HL-60/S4 treated with retinoic acid at 250 ng/mL for 4 days and 3 days (cell line): ENCODE results near the gene SIRPG.
"Not testable (repeated sequence)": the region's sequence is repeated elsewhere in the genome, so short reads cannot be mapped to it uniquely, and the experiment has no call there.

Source experiments
- in situ Hi-C: fragments of 300-500 bp; cut with MboI; formaldehyde crosslinking; loops from 2 replicates; pipeline ENCODE4 v1.7.0; 2022; ENCODE audit warnings: low sequenced_read_pairs

The SIRPG gene

GRCh38 chr20:1610404-1610803, 47.2 kb downstream of the SIRPG start:
- in situ Hi-C loops = not testable (repeated sequence)

- in situ Hi-C loops = not testable (repeated sequence)
These were observed 48.8 kb downstream of the SIRPG start for GRCh38 chr20:1608678-1609347.

DNA sequence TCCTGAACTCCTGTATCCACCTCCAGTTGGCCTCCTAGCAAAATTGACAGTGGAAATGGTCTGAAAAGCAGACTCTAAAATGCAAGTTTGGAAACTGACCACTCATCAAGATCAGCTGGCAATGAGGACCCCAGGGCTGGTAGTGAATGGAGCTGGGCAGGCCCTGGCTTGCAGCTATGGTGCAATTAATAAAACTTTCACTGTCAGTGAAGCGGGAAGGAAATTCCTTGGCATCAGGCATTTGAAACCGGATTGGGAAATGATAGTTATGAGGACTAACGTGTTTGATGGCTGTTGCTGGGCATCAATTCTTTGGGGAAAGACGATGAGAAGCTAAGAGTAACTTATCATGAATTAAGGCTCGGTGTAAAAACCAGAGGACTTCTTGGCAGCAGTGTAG, 56.8 kb downstream of the SIRPG start:
- in situ Hi-C loops = no loop called here

GRCh38 chr20:1595333-1595732, 62.2 kb downstream of the SIRPG start:
- in situ Hi-C loops = no loop called here

GRCh38 chr20:1588533-1589460, 68.8 kb downstream of the SIRPG start:
- in situ Hi-C loops = no loop called here

DNA sequence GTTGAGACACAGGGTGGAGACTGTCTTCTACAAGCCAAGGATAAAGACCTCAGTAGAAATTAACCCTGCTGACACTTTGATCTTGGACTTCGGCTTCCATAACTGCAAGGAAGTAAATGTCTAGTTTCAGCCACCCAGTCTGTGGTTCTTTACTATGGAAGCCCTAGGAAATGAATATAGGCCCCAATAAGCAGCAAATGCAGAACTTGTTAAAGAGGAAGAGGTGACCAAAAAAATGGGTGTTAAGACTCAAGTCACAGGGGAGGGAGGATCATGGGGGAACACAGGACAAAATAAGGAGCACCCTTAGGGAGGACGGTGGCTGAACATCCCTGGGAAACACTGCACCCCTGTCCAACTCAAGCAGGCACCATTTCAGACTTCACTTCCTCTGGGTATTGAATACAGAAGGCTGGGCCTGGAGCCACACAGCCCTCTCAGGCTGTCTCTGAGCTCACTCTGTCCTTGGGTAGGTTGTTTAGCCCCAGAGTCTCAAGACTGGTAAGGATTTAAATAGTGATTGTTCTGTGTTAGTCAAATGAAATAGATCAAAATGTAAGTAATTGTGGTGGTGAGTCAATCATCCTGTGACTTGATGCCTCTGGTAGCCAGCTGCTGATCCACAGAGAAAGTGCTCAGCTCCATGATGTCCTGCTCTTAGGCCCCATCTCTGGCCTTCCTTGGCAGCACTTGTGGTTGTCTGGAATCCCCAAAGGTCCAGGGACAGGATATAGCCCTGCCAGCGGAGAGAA, 69.6 kb downstream of the SIRPG start:
- in situ Hi-C loops = no loop called here

GRCh38 chr20:1579488-1579887, 78.1 kb downstream of the SIRPG start:
- in situ Hi-C loops = no loop called here
